GM12891 (cell line): Measurements from ENCODE around the gene SPRED1.
"Not testable (repeated sequence)": the region's sequence is repeated elsewhere in the genome, so short reads cannot be mapped to it uniquely, and the experiment has no call there.

ENCODE experiments used
- DNase-seq: peaks from one replicate; pipeline ENCODE4 v3.0.0; 2011; ENCODE audit warnings: low spot score; ENCODE audit not compliant: insufficient read length
- FAIRE-seq: peaks from 2 replicates; lab custom pipeline; 2011; peaks lifted over from hg19 to GRCh38; lab: Jason Lieb, UNC
- PAX5 ChIP-seq: IDR thresholded peaks from 2 replicates; pipeline ENCODE4 v1.6.1; 2011; ENCODE audit warnings: low read length, moderate library complexity, mild to moderate bottlenecking; ENCODE audit not compliant: insufficient read depth, severe bottlenecking
- POLR2A ChIP-seq: IDR thresholded peaks from 2 replicates; pipeline ENCODE4 v1.6.1; 2011; ENCODE audit warnings: low read depth, low read length, control low read depth
- POLR2AphosphoS5 ChIP-seq: IDR thresholded peaks from 2 replicates; pipeline ENCODE4 v1.6.1; 2011; ENCODE audit warnings: low read depth, low read length, control low read depth
- POU2F2 ChIP-seq: IDR thresholded peaks from 2 replicates; pipeline ENCODE4 v1.6.1; 2011; ENCODE audit warnings: low read depth, mild to moderate bottlenecking, control low read depth, low read length, moderate library complexity
- SPI1 ChIP-seq: IDR thresholded peaks from 2 replicates; pipeline ENCODE4 v1.6.1; 2011; ENCODE audit warnings: low read depth, low read length, control low read depth
- TAF1 ChIP-seq: IDR thresholded peaks from 2 replicates; pipeline ENCODE4 v1.6.1; 2011; ENCODE audit warnings: low read depth, low read length, control low read depth

The SPRED1 gene

GRCh38 chr15:38228618-38229017, 24.0 kb upstream of the SPRED1 start:
- TF ChIP-seq POLR2AphosphoS5, result no peak
- TF ChIP-seq POLR2A, result no peak
- no peak for TF ChIP-seq PAX5
- no peak for TF ChIP-seq TAF1
- DNase-seq (no peak), FAIRE-seq (no peak)

GRCh38 chr15:38229705-38230310, 22.8 kb upstream of the SPRED1 start:
- DNase-seq (no peak), FAIRE-seq (no peak)
- TF ChIP-seq TAF1 (no peak), SPI1 (no peak), PAX5 (no peak), POLR2AphosphoS5 (no peak), POU2F2 (no peak)

- FAIRE-seq (no peak), DNase-seq (no peak)
- TF ChIP-seq POU2F2 (no peak), POLR2A (no peak), SPI1 (no peak), POLR2AphosphoS5 (no peak), PAX5 (no peak), TAF1 (no peak)
Measured at GRCh38 chr15:38231436-38231835, 21.2 kb upstream of the SPRED1 start.

GRCh38 chr15:38237021-38237420, 15.6 kb upstream of the SPRED1 start:
- not testable (repeated sequence) for FAIRE-seq, DNase-seq

- no peak for TF ChIP-seq SPI1
- no peak for TF ChIP-seq POLR2AphosphoS5
- no peak for TF ChIP-seq TAF1
- TF ChIP-seq POLR2A, result no peak
- TF ChIP-seq PAX5, result no peak
- no peak for TF ChIP-seq POU2F2
- DNase-seq (no peak), FAIRE-seq (no peak)
Measured at GRCh38 chr15:38238311-38238710, 14.3 kb upstream of the SPRED1 start.

GRCh38 chr15:38242055-38242454, 10.6 kb upstream of the SPRED1 start:
- FAIRE-seq (peak; percentile 56), DNase-seq (no peak)

GRCh38 chr15:38243278-38244055, 9.2 kb upstream of the SPRED1 start:
- FAIRE-seq, result no peak
- TF ChIP-seq POLR2AphosphoS5, result no peak
- TF ChIP-seq SPI1, result no peak
- TF ChIP-seq TAF1, result no peak
- TF ChIP-seq PAX5, result no peak
- TF ChIP-seq POU2F2, result no peak
- no peak for TF ChIP-seq POLR2A

More at GRCh38 chr15:38242055-38242454, 10.6 kb upstream of the SPRED1 start:
- no peak for TF ChIP-seq PAX5
- TF ChIP-seq SPI1, result peak; percentile 83

GRCh38 chr15:38247336-38247735, 5.3 kb upstream of the SPRED1 start:
- TF ChIP-seq POLR2A (no peak), POLR2AphosphoS5 (no peak), POU2F2 (no peak), SPI1 (no peak), TAF1 (no peak), PAX5 (no peak)
- DNase-seq, result no peak
- FAIRE-seq, result no peak

More at GRCh38 chr15:38243278-38244055, 9.2 kb upstream of the SPRED1 start:
- DNase-seq, result no peak

GRCh38 chr15:38253351-38253781, 730 bp downstream of the SPRED1 start:
- TF ChIP-seq SPI1, result no peak
- no peak for TF ChIP-seq POLR2A
- no peak for TF ChIP-seq TAF1
- no peak for TF ChIP-seq POLR2AphosphoS5
- TF ChIP-seq POU2F2, result no peak
- TF ChIP-seq PAX5, result no peak
- no peak for FAIRE-seq
- DNase-seq, result no peak
